Urothelium cell line (cell line): ENCODE data around the gene HELZ.
"Not testable (repeated sequence)": the region's sequence is repeated elsewhere in the genome, so short reads cannot be mapped to it uniquely, and the experiment has no call there.

Source experiments
- DNase-seq: peaks from one replicate; pipeline ENCODE4 v3.0.0; 2011; ENCODE audit warnings: low spot score, mixed read lengths
- FAIRE-seq: peaks from 2 replicates; lab custom pipeline; 2011; peaks lifted over from hg19 to GRCh38; lab: Jason Lieb, UNC

The HELZ gene

GRCh38 chr17:67266496-67266895 lies 21.5 kb upstream of the HELZ start:
- FAIRE-seq (no peak), DNase-seq (no peak)

DNA sequence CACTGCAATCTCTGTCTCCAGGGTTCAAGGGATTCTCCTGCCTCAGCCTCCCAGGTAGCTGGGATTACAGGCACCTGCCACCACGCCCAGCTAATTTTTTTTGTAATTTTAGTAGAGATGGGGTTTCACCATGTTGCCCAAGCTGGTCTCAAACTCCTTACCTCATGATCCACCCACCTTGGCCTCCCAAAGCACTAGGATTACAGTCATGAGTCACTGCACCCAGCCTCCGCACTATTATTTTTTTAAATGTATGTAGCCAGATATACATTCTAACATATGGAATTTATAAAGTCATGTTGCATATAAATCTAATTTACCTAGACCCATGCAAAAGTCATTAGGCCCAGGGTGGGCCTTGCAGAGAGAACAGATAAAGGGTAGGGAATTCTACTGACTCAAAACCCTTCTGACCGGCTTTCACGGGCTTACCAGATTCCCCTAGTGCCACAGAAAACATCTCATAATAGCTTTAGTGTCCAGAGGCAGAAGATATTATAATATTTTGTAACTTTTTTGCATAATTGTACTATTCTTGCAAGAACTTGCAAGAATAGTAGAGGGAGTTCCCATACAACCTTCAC lies 20.5 kb upstream of the HELZ start:
- no peak for FAIRE-seq
- DNase-seq: no peak

GRCh38 chr17:67262435-67263117 lies 17.6 kb upstream of the HELZ start:
- FAIRE-seq (no peak), DNase-seq (no peak)

DNA sequence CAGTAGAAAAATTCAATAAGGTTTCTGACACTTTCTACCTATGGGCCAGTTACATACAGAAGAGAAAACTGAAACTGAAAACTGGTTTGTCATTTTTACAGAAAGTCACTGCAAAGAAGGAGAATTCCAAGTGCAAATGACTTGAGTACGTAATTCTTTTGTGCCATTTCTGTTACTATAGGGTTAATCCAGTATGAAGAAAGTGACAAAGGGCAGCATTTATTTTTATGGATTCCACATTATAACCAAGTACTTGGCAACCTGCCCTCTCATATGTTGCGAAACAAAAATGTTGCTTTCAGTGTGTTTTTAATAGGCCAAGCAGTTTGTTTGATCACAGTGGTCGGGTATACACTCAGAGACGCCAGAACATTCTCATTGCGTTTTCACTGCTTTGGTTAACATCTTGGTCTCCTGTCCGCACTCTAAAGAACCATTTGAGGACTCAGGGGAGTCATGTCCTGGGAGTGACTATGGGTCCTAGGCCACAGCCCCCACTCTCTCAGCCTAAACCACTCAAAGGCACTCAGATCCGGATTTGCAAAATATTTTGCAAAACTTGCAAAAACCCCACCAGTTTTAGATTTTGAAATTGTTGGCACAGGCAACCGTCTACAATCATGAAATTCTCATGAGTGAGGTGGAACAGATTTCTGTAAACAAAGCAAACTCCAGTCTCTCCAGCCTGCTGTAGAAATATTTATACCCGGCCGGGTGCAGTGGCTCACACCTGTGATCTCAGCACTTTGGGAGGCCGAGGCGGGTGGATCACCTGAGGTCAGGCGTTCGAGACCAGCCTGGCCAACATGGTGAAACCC lies 15.4 kb upstream of the HELZ start:
- no peak for DNase-seq
- FAIRE-seq: no peak

DNA sequence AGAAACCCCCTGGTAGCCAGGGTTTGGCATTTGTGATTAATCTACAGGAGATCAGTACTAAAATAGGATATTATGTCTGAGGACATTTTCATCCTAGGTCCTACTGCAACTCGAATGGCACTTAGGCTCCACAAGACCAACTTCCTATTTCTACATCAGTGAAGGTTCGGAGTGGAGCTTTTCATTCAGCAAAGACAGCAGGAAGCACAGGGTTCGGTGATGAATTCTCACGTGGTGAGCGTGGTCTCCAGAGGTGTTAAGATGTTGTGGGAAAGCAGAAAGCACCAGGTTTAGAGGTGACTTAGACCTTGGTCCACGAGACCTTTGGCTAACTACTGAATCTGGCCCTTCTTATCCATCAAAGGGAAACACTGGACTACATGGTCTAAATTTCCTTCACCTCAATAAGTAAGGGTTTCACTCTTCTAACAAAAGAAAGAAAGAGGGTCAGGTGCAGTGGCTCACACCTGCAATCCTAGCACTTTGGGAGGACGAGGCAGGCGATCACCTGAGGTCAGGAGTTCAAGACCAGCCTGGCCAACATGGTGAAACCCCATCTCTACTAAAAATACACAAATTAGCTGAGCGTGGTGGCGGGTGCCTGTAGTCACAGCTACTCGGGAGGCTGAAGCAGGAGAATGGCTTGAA lies 13.9 kb upstream of the HELZ start:
- FAIRE-seq: no peak

GRCh38 chr17:67256075-67256732 lies 11.2 kb upstream of the HELZ start:
- DNase-seq (no peak), FAIRE-seq (no peak)

More for the DNA sequence above, 13.9 kb upstream of the HELZ start:
- DNase-seq: no peak

DNA sequence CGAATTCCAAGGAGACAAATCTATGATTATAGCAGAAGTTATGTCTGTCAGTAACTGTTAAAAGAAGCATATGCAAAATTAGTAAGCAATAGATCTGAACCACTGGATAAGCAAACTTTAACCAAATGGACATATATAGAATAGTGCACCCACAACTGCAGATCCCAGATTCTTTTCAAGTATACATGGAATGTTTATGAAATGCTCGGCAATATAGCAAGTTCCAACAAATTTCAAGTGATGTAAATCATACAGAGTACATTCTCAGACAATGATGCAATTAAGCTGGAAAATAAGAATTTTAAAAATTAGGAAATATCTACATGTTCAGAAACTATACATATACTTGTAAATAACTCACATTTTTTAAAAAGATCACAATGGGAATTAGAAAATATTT lies 8.4 kb upstream of the HELZ start:
- FAIRE-seq (no peak), DNase-seq (no peak)

- not testable (repeated sequence) for DNase-seq, FAIRE-seq
These were observed 6.6 kb upstream of the HELZ start for GRCh38 chr17:67251586-67251985.

- DNase-seq (no peak), FAIRE-seq (no peak)
These were observed 3.3 kb upstream of the HELZ start for GRCh38 chr17:67248291-67248690.

DNA sequence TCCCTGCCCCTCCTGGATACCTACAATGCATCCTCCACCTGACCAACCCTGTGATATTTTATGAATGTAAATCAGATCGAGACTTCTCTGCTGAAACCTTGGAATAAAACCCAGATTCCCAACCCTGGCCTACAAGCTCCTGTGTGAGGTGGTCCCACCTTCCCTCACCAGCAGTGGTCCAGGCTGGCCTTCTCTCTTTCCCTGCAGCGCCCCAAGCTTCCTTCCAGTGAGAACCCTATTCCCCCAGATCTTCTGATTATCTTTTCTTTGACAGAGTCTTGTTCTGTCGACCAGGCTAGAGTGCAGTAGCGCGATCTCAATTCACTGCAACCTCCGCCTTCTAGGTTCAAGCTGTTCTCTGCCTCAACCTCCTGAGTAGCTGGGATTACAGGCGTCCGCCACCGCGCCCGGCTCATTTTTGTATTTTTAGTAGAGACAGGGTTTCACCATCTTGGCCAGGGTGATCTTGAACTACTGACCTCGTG lies 2.5 kb upstream of the HELZ start:
- FAIRE-seq (no peak), DNase-seq (no peak)

GRCh38 chr17:67246653-67247415 lies 1.8 kb upstream of the HELZ start:
- DNase-seq: peak; percentile 88

GRCh38 chr17:67246403-67246652 lies 1.3 kb upstream of the HELZ start:
- FAIRE-seq (no peak), DNase-seq (no peak)

More at GRCh38 chr17:67246653-67247415, 1.8 kb upstream of the HELZ start:
- FAIRE-seq: peak; percentile 13

GRCh38 chr17:67245694-67246402 lies 852 bp upstream of the HELZ start:
- no peak for FAIRE-seq

GRCh38 chr17:67244431-67245072 lies 444 bp downstream of the HELZ start:
- FAIRE-seq: no peak
- peak; percentile 38 for DNase-seq

More at GRCh38 chr17:67245694-67246402, 852 bp upstream of the HELZ start:
- peak; percentile 66 for DNase-seq

GRCh38 chr17:67243284-67243683 lies 1.7 kb downstream of the HELZ start:
- FAIRE-seq: no peak
- DNase-seq: no peak

DNA sequence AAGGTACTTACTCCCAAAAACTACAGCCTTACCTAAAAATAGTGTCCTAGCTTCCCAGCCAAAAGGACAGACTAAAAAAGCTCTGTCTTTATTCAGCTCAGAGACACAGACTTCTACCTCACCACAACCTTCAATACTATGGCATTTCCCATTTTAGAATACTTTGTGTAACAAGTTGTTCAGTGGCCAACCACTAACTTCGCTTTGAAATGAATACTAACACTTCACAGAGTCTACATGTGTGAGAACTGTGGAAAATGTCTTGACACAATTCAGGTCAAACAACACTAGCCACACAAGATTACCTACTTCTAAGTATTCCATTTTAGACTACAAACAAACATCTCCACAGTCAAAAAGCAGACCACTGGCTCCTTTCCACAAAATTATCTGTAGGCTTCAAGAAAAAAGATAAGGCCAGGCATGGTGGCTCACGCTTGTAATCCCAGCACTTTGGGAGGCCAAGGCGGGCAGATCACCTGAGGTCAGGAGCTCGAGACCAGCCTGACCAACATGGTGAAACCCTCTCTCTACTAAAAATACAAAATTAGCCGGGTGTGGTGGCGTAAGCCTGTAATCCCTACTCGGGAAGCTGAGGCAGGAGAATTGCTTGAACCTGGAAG lies 3.2 kb downstream of the HELZ start:
- FAIRE-seq (no peak), DNase-seq (no peak)

DNA sequence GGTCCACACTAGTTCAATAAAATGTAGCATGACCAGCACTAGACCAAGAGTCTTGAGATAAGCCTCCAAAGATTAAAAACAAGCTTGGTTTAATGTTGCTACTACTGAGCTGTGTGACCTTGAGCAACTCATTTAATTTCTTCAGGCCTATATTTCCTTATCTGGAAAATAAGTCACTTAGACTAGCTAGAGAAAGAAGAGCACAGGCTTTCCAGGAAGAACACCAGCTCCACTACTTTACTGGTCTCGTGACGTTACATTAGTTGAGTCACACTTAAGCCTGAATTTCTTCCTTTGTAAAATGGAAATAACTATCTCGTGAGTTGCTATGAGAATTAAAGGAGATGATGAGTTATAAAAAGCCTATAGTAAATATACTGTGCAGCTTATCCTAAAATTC lies 5.4 kb downstream of the HELZ start:
- FAIRE-seq (no peak), DNase-seq (no peak)

DNA sequence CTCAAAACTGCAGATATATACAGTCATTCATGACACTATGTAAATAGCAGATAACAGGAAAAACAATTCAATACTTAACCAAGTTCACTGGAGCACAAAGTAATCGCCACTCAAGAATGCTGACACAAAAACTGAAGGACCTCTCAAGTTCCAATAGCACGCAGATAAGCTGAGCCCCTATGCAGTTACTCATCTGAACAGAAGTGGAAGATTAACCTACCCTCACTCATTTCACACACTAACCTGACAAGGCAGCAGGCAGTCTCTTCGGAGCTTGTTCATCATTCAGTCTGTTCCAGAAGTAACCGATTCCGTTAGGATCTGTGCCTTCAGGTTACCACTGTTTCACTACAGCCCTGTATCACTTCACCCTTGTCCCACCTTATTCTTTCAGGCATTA lies 6.0 kb downstream of the HELZ start:
- FAIRE-seq: no peak
- no peak for DNase-seq

DNA sequence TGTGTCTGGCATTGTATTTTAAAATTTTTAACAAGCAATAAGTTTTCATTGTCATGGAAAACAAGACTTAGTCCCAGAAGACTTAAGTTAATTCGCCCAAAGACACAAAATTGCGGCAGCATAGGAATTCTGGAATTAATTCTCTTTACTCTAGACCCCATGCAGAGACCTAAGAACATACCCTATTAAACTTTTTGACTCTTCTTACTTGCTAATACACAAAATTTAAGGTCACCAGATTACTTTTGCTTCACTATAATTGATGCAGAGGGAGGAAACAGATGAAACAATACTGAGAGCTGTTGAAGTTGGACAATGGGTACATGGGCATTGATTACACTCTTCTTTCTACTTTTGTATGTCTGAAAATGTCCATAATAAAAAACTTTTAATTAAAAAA lies 12.6 kb downstream of the HELZ start:
- no peak for FAIRE-seq
- no peak for DNase-seq
